Colonic mucosa (tissue), 4 donors: ENCODE results near the gene RPS29. TPM values are rescaled to one million over a fixed set of nuclear protein-coding genes. Genes with fewer than 3 reads are reported as not detected.

ENCODE experiments used
- DNase-seq: peaks from one replicate; pipeline ENCODE4 v3.0.0-alpha.2; 2020
- H3K27ac ChIP-seq: fragments of 200-600 bp; one replicate; pipeline ENCODE4 v1.8.0; 2021
- H3K27me3 ChIP-seq: fragments of 200-600 bp; one replicate; pipeline ENCODE4 v1.8.0; 2021
- H3K36me3 ChIP-seq: fragments of 200-600 bp; one replicate; pipeline ENCODE4 v1.8.0; 2021
- H3K4me1 ChIP-seq: fragments of 200-600 bp; one replicate; pipeline ENCODE4 v1.8.0; 2021; ENCODE audit warnings: mild to moderate bottlenecking
- H3K4me3 ChIP-seq: fragments of 200-600 bp; one replicate; pipeline ENCODE4 v1.8.0; 2021
- H3K9ac ChIP-seq, 2 donors: one replicate each; pipeline ENCODE4 v1.7.0; 2013; ENCODE audit warnings: control low read depth in 2 of 2, low read depth in 2 of 2, low read length in 2 of 2
- H3K9me3 ChIP-seq: fragments of 200-600 bp; one replicate; pipeline ENCODE4 v1.8.0; 2021
- intact Hi-C: fragments of 100-400 bp; cut with DNase I; formaldehyde crosslinking; loops from one replicate; pipeline ENCODE4 v1.14.1; 2022
- total RNA-seq, 2 donors: library from RNA; stranded (reverse); fragmentation: NEBNext Ultra II Directional in 1 of 2; extraction: Animal tissue kit (Norgen Biotek cat#: 25700) in 1 of 2; gene quantifications; one replicate each; pipeline ENCODE4 v1.2.1, GENCODE V29; 2021
- TF ChIP-seq, protein P1 (sequence below): fragments of 200-600 bp; IDR thresholded peaks from one replicate; pipeline ENCODE4 v1.8.0; 2022; ENCODE audit warnings: antibody characterized with exemption, mild to moderate bottlenecking
- donor health status: healthy.
- donor health status: DM: no; HTN: no; CAD: no.
- donor health status: DM: no; HTN: no; CAD: no.

Gene RPS29
- total RNA-seq, 2 donors from 2014 or later = 1,421 to 1,478 TPM

- Histone ChIP-seq H3K4me3 (no peak overlapping the region), H3K27me3 (no peaks in the 10 kb centered on the region), H3K4me1 (no peaks in the 10 kb centered on the region), H3K36me3 (no peaks in the 10 kb centered on the region), H3K27ac (no peak overlapping the region), H3K9ac (no peak overlapping the region), H3K9me3 (no peaks in the 10 kb centered on the region)
- DNase-seq = no peak
- intact Hi-C loops = no loop called here
- TF ChIP-seq, protein P1, sequence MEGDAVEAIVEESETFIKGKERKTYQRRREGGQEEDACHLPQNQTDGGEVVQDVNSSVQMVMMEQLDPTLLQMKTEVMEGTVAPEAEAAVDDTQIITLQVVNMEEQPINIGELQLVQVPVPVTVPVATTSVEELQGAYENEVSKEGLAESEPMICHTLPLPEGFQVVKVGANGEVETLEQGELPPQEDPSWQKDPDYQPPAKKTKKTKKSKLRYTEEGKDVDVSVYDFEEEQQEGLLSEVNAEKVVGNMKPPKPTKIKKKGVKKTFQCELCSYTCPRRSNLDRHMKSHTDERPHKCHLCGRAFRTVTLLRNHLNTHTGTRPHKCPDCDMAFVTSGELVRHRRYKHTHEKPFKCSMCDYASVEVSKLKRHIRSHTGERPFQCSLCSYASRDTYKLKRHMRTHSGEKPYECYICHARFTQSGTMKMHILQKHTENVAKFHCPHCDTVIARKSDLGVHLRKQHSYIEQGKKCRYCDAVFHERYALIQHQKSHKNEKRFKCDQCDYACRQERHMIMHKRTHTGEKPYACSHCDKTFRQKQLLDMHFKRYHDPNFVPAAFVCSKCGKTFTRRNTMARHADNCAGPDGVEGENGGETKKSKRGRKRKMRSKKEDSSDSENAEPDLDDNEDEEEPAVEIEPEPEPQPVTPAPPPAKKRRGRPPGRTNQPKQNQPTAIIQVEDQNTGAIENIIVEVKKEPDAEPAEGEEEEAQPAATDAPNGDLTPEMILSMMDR = no peak
These were observed 40.5 kb downstream of the RPS29 start for GRCh38 chr14:49545716-49546115.

- Histone ChIP-seq H3K9ac (no peak overlapping the region), H3K27me3 (no peaks in the 10 kb centered on the region), H3K4me3 (no peak overlapping the region), H3K9me3 (no peaks in the 10 kb centered on the region), H3K27ac (no peak overlapping the region), H3K36me3 (no peaks in the 10 kb centered on the region), H3K4me1 (no peaks in the 10 kb centered on the region)
- TF ChIP-seq, protein P1 = no peak
- no peak for DNase-seq
- intact Hi-C loops = no loop called here
These were observed 41.1 kb downstream of the RPS29 start for GRCh38 chr14:49545071-49545470.

DNA sequence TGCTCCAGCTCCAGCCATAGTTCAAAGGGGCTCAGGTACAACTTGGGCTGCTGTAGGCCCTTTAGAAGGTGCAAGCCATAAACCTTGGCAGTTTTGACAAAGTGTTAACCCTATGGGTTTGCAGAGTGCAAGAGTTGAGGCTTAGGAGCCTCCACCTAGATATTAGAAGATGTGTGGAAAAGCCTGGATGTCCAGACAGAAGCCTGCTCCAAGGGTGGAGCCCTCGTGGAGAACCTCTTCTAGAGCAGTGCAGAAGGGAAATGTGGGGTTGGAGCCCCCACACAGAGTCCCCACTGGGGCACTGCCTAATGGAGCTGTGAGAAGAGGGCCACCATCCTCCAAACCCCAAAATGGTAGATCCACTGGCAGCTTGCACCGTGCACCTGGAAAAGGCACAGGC is 45.1 kb downstream of the RPS29 start:
- Histone ChIP-seq H3K36me3 (no peaks in the 10 kb centered on the region), H3K27ac (no peak overlapping the region), H3K27me3 (no peaks in the 10 kb centered on the region), H3K9me3 (no peaks in the 10 kb centered on the region), H3K4me3 (no peak overlapping the region), H3K9ac (no peak overlapping the region), H3K4me1 (no peaks in the 10 kb centered on the region)
- intact Hi-C loops = no loop called here
- no peak for DNase-seq
- TF ChIP-seq, protein P1 = no peak

GRCh38 chr14:49538852-49539251 is 47.3 kb downstream of the RPS29 start:
- Histone ChIP-seq H3K27me3 (no peaks in the 10 kb centered on the region), H3K9me3 (no peaks in the 10 kb centered on the region), H3K4me3 (no peak overlapping the region), H3K9ac (no peak overlapping the region), H3K27ac (no peak overlapping the region), H3K36me3 (no peaks in the 10 kb centered on the region), H3K4me1 (no peaks in the 10 kb centered on the region)
- no peak for DNase-seq
- intact Hi-C loops = no loop called here
- TF ChIP-seq, protein P1 = no peak

Other genes with a start within 250 kb of the RPS29 start
- 10 to 100 TPM; 24.3 to 39.8 TPM for gene LRR1, start 12.6 kb upstream of the RPS29 start, total RNA-seq
- gene RPL36AL, start 34.2 kb upstream of the RPS29 start, total RNA-seq = 100 to 1,000 TPM; 197 to 198 TPM
- gene MGAT2, start 34.4 kb upstream of the RPS29 start, total RNA-seq = 10 to 100 TPM; 44.9 to 47.3 TPM
- 1 to 10 TPM; 6.8 to 8.3 TPM for gene DNAAF2, start 48.9 kb upstream of the RPS29 start, total RNA-seq
- gene POLE2, start 101.8 kb upstream of the RPS29 start, total RNA-seq = 10 to 100 TPM in 1 of 2 donors, 1 to 10 TPM in 1; 2.5 to 15.9 TPM
- 1 to 10 TPM in 1 of 2 donors, under 1 TPM in 1; 0.94 to 2.5 TPM for gene KLHDC1, start 106.7 kb upstream of the RPS29 start, total RNA-seq
- gene KLHDC2, start 181.8 kb upstream of the RPS29 start, total RNA-seq = 10 to 100 TPM; 37.5 to 68.7 TPM